Hepatocyte (in vitro differentiated cells): ENCODE data around the gene FLT1.

Source experiments
- CTCF ChIP-seq: fragments of 200-600 bp; sonication (generic); IDR thresholded peaks from 2 replicates; pipeline ENCODE4 v1.5.1; 2016; ENCODE audit warnings: antibody characterized with exemption, mild to moderate bottlenecking; ENCODE audit not compliant: poor library complexity
- EZH2 ChIP-seq: fragments of 200-600 bp; sonication (generic); IDR thresholded peaks from 2 replicates; pipeline ENCODE4 v1.6.1; 2016; ENCODE audit warnings: antibody characterized with exemption, mild to moderate bottlenecking, borderline replicate concordance

- TF ChIP-seq CTCF: no peak
- TF ChIP-seq EZH2: no peak
These were observed 155.5 kb downstream of the FLT1 start for GRCh38 chr13:28339419-28339818.
